Measurements from ENCODE around the gene EXOSC7.
A peak's percentile ranks its signal among the peaks of the same experiment; 100 is the strongest.
"Not testable (repeated sequence)": the region's sequence is repeated elsewhere in the genome, so short reads cannot be mapped to it uniquely, and the experiment has no call there.

The EXOSC7 gene

DNA sequence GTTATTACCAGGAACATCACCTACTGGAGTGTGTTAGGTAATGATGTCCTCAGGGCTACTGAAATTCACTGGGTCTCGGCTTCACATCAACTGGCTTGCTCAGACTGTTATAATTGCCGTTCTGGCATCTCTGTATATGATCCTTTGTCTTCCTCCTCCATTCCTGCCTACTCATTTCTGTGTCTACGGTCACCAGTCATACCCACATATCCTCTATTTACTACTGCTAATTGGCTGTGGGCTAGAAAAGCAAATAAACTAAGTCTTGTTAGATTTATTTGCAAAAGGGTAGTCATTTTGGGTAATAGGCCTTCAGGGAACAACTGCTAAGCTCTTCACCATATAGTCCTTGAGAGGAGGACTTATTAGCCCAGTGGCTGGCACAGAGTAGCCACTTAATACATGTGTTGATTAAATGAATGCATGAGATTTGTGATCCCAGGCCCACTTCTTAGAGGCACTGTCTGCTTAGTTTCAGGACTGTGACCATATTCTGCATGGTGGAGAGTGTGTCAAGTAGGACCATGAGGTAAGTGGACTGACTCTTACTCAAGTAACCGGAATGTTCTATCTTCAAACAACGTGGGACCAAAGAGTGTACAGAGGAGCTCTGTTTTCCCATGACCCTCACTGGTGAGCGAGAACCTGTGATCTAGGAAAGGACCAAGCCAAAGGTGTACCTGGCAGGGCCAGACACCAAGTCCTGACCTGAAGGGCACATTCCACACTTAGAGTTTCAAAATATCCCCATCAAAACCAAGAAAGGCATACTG, 13.2 kb upstream of the EXOSC7 start:
- no peak for DNase-seq (ENCODE audit: low spot score)

- DNase-seq (ENCODE audit: low spot score): no peak
These were observed 12.3 kb upstream of the EXOSC7 start for GRCh38 chr3:44963571-44964325.

DNA sequence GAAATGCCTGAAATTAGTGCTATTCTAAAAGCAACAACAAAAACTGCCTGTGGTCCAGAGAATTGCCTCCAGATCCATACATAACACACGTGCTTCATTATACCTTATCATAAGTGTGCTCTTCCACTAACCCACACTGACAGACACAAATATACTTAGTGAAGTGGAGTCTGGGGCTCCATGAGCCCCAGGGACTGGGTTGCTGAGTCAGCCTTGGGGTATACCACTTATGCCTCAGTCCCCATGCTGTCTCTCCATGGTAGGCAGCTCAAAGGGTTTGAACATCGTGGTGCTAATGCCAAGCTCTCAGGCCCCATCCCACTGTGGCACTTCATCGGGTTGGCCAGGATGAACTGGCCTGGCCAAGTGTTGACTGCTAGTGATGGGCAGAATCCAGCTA, 10.9 kb upstream of the EXOSC7 start:
- no peak for DNase-seq (ENCODE audit: low spot score)

DNA sequence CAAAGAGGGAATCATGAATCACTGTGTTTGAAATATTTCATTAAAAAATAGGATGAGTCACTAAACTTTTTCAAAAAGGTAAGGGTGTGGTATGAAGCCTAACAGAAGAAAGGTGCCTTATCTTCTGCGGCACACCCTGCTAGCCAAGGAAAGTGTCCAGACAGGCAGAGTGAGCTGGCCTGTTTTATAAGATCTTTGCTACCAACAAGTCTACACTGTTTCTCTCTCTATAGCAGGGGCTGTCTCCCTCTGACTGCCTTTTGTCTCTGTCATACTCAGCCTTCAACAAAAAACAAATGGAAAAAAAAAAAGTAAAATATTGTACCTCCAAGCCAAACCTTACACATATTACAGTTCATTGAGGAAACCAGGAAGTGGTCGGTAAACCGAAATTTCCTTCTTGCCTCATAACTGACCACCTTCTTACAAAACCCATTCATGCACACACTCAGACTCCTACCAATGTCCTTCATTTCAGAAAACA, 9.2 kb upstream of the EXOSC7 start:
- no peak for DNase-seq (ENCODE audit: low spot score)

DNA sequence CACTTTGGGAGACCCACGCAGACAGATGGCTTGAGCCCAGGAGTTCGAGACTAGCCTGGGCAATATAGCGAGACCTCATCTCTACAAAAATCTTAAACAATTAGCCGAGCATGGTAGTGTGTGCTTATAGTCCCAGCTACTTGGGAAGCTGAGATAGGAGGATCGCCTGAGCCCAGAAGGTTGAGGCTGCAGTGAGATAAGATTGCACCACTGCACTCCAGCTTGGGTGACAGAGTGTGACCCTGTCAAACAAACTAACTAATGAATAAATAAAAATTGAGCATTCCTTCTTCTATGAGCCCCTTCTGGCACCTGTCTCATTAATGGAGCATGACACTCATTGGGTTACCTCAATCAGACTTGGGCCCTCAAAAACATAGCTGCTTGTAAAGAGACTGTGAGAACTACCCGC, 7.6 kb upstream of the EXOSC7 start:
- DNase-seq (ENCODE audit: low spot score): no peak

DNA sequence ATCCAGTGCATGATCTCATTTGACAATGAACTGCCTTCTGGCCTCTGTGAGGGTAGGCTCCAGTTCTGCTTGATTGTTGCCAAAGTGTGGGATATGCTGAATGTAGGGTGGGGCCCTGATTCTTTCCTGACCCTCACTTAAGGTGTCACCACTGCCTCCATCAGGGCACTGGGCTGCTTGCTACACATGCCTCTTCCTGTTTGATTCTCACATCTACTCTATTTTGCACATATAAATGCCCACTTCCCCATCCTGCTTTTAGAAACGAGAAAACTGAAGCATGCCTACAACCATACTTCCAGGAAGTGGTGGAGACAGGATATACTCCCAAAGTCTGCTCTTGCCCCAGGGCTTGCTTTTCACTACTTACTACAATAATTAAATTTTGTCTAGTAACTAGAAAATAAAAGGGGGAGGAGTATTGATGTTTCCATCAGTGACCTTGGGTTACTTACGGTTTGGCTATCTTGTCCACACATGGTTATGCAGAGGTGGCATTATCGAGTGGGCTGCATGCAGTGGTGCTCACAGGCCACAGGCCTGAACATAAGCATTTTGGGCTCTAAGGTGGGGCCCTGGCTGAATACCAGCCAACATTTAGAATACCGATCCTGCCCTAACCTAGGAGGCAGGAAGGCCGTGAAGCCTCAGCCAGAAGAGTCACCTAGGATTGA, 6.8 kb upstream of the EXOSC7 start:
- no peak for DNase-seq (ENCODE audit: low spot score)

GRCh38 chr3:44969828-44970179, 6.2 kb upstream of the EXOSC7 start:
- DNase-seq (ENCODE audit: low spot score): no peak

GRCh38 chr3:44970926-44971490, 5.0 kb upstream of the EXOSC7 start:
- no peak for DNase-seq (ENCODE audit: low spot score)

DNA sequence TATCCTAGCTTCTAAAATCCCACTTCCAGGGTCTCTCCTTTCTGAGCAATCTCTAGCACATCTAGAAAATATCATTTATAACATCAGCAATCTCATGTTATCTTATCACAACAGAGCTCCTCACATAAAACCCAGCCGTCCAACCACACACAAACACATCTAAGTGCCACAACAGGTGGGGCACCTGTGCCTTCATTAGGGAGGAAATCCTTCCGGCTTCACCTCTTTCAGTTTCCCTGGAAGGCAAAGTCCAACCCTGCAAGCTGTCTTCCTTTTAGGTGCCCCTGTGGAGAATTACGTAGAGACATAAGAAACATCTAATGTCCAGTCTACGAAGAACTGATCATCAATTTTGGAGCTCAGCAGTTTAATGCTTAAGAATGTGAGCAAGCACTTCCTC, 1.6 kb upstream of the EXOSC7 start:
- DNase-seq (ENCODE audit: low spot score): no peak

DNA sequence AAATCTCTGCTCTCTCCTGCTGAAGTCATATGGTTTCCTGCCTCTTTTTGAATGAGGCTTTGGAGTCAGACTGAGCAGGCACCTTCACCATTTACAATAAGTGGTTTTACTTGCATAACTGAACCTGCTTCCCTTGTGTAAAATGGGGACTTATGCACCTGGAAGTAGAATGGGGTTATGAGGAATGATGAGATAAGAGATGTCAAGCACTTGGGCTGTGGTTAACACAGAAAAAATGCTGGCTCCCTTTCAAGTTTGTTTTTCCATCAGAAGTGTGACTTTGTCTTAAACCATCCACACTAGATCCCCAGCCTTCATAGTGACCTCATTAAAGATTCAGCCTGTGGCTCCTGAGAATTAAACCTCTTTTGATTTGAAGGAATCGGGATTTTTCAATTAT, 5.2 kb downstream of the EXOSC7 start:
- DNase-seq (ENCODE audit: low spot score): no peak

- no peak for DNase-seq (ENCODE audit: low spot score)
These were observed 5.7 kb downstream of the EXOSC7 start for GRCh38 chr3:44981751-44982150.

- no peak for DNase-seq (ENCODE audit: low spot score)
These were observed 6.8 kb downstream of the EXOSC7 start for GRCh38 chr3:44982817-44983216.

DNA sequence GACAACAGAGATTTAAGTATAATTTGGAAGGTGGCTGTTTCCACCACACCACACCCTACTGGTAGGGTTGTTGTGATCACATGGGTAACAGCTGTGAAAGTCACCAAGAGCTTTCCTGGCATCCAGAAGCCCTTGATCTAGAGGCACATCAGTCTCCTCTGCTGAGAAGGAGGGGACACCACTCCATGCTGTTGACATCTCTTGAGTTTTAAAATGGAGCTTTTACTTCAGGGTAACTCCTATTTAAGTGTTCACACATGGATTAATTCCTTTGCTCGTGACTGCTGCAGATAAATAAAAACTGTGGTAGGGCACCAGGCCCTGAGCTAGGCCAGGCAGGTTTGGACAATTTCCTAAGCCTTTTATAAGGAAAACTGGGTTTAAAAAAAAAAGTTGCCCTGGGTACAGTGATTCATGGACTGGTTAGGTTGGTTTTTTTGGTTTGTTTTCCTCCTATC, 7.5 kb downstream of the EXOSC7 start:
- DNase-seq (ENCODE audit: low spot score): no peak

DNA sequence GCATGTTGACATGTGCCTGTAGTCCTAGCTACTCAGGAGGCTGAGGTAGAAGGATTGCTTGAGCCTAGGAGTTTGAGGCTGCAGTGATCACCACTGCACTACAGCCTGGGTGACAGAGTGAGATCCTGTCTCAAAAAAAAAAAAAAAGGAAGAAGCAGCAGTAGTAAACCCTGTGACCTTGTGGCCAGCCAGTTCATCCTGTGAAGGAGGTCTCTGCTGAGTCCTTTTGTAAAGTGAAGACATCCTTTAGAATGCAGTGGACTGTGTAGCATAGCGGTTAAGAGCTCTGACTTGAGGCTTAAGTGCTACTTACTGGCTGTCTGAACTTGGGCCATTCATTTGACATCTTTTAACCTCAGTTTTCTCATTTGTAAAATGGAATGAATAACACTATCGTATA, 8.3 kb downstream of the EXOSC7 start:
- DNase-seq (ENCODE audit: low spot score): no peak

DNA sequence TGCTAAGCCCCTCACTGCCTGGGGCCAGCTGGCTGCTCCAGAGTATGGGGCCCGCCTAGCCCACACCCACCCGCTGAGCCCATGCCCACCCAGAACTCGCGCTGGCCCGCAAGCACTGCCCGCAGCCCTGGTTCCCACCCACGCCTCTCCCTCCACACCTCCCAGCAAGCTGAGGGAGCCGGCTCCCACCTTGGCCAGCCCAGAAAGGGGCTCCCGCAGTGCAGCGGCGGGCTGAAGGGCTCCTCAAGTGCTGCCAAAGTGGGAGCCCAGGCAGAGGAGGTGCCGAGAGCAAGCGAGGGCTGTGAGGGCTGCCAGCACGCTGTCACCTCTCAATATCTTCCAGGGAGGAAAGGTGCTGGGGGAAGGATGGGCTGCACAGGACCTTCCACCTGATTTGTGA, 10.3 kb downstream of the EXOSC7 start:
- not testable (repeated sequence) for DNase-seq (ENCODE audit: low spot score)

- DNase-seq (ENCODE audit: low spot score): no peak
These were observed 11.3 kb downstream of the EXOSC7 start for GRCh38 chr3:44987332-44987731.

GRCh38 chr3:44988073-44988472, 12.0 kb downstream of the EXOSC7 start:
- peak; percentile 19 for DNase-seq (ENCODE audit: low spot score)

- DNase-seq (ENCODE audit: low spot score): no peak
These were observed 13.1 kb downstream of the EXOSC7 start for GRCh38 chr3:44989141-44989540.

DNA sequence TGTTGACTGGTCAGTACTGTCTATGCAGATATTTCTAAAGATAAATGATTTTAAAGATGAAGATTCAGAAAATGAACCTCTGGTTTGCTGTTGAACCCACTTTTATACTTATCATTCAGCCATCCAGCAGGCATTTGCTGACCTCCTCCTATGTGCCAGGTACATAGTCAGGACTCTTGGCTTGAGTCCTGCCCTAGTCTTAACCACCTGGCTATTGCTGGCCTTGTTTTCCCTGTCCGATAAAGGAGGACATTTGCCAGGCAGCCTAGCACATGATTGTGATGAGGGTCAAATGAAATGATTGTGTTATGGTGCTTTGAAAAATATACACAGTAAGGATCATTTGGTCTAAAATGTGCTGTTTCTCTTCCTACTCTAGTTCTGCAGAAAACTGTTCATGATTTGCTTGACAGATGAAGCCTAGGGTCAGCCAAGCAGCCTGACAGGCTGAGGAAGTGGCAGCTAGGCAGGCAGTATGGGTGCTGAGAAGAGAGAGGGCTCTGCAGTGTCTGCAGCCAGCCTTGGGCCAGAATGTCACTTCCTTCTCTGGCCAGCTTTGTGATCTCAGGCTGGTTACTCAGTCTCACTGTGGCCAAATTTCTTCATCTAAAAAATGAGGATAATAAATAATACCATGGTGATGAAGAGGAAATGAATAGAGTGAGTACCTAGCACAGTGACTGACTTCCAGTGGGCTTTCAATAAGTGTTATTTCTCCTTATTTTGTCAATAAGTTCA, 13.8 kb downstream of the EXOSC7 start:
- no peak for DNase-seq (ENCODE audit: low spot score)

DNA sequence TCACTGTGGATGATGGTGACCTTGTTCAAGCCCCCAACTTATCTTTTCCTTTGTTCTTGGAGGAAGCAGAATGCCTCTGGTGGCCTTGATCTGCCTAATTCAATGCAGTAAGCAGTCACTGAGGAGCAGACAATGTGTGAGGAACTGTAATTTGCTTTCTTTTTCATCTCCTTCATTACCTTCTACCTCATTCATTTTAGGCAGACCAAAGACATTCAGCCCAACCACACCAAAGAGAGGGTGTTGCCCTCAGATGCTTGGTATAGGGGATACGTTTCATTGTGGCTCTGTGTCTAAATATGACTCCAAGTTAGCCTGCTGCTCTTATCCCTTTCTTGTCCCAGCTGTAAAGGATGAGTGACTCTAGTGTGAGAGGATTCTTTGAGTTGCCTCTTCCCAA, 15.3 kb downstream of the EXOSC7 start:
- DNase-seq (ENCODE audit: low spot score): no peak

DNA sequence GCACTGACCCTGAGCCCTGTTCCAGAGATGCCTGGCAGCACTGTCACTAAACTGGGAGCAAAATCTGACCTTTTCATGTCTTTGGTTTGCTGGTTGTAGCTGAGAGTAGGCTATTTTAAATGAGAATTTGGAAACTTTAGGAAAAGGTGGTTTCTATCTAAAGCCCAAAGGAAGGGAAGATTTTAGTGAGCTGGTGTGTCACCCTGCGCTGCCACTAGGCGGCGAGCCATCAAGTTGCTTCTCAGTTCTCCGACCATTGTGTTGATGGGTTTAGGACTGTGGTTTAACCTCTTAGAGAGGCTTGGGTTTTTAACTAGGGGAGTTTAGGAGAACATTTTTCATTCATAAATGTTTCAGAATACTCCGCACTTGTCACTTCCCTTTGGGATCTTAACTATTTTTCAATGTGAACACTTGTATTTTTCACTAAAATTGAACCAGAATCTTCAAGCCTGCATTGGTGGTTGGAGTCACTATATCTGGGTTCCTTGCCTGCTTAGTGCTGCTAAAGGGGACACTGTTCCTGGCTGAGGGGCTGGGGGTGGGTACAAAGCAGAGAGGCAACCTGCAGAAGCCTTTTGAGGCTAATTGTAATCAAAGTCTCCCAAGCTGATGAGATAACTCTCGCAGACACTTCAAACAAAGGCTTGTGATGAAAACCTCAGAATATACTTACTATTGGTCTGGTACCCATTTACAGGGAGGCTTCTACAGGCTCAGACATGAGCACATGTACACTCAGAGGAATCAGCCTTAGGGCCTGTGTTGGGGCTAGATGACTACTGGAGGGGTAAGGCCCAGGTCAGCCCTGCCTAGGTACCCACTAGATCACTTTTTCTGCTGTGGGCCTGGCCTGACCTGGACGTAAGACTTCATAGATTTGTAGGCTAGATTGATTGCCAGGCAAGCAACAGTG, 16.8 kb downstream of the EXOSC7 start:
- no peak for DNase-seq (ENCODE audit: low spot score)

Data from CD4-positive, alpha-beta T cell treated with Interleukin-2 at 100 ng/mL for 4 hours (primary cell).